ENCODE data around the gene PIP5KL1.
A peak's percentile ranks its signal among the peaks of the same experiment; 100 is the strongest.

PIP5KL1 gene

DNA sequence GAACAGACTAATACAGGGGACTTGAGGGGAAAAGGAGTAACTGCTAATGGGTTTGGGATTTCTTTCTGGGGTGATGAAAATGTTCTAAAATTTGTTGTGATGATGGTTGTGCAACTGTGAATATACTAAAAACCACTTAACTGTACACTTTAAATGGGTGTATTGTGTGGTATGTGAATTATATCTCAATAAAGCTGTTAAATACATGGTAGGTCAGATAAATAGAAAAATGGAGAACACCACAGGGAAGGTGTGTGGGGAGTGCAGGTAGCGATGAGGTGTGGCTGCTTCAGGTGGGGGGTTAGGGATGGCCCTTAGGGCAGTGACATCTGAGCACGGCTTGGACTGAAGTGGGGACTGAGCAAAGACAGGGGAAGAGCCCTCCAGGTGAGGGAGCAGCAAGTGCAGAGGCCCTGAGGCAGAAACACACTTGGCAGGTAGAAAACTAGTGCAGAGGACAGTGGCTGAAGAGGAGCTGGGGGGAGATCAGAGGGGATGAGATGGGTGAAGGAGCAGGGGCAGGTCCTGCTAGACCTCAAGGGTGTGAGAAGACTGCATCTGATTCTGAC is 29.3 kb upstream of the PIP5KL1 start:
- Histone ChIP-seq H3K9me3 (ENCODE audit: control insufficient read depth in 1 of 2, low read length in 2 of 2) (no peaks in the 10 kb centered on the region), H3K36me3 (ENCODE audit: control insufficient read depth in 1 of 2, insufficient read depth in 2 of 2, low read length in 2 of 2) (peaks cover 0 to 7% of the 10 kb centered on the region in 2 donors), H3K27me3 (ENCODE audit: control insufficient read depth in 1 of 2, insufficient read depth in 2 of 2, low read length in 2 of 2) (no peaks in the 10 kb centered on the region), H3K27ac (ENCODE audit: low read depth, low read length) (peak overlapping the region; percentile 53), H3K4me3 (ENCODE audit: low read depth in 1 of 2, low read length in 2 of 2) (no peak overlapping the region), H3K4me1 (ENCODE audit: control insufficient read depth in 1 of 2, insufficient read depth in 2 of 2, low read length in 2 of 2) (peaks cover 55 to 60% of the 10 kb centered on the region in 2 donors), H3K9ac (ENCODE audit: low read depth in 1 of 2, low read length in 2 of 2) (peak overlapping the region; percentile 57 to 58)

DNA sequence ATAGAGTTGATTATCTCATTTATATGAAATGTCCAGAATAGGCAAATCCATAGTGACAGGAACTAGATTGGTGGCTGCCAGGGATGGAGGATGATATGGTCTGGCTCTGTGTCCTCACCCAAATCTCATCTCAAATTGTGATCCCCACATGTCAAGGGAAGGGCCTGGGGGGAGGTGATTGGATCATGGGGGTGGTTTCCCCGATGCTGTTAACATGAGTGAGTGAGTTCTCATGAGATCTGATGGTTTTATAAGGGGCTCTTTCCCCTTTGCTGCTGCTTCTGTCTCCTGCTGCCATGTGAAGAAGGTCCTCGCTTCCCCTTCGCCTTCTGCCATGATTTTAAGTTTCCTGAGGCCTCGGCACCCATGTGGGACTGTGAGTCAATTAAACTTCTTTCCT is 28.8 kb upstream of the PIP5KL1 start:
- H3K4me3 ChIP-seq (ENCODE audit: low read depth in 1 of 2, low read length in 2 of 2) = no peak overlapping the region
- no peak overlapping the region for H3K27ac ChIP-seq (ENCODE audit: low read depth, low read length)

DNA sequence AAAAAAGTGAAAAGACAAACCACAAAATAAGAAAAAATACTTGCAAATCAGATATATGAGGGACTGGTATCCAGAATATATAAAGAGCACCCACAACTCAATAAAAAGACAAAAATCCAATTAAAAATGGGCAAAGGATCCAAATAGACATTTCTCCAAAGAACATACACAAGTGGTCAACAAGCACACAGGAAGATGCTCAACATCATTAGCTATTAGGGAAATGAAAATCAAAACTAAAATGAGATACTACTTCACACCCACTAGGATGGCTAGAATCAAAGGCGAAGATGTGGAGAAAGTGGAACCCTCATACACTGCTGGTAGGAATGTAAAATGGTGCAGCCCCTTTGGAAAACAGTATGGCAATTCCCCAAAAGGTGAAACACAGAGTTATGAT is 28.2 kb upstream of the PIP5KL1 start:
- no peaks in the 10 kb centered on the region for H3K27me3 ChIP-seq (ENCODE audit: control insufficient read depth in 1 of 2, insufficient read depth in 2 of 2, low read length in 2 of 2)
- peaks cover 0 to 6% of the 10 kb centered on the region in 2 donors for H3K36me3 ChIP-seq (ENCODE audit: control insufficient read depth in 1 of 2, insufficient read depth in 2 of 2, low read length in 2 of 2)
- H3K4me1 ChIP-seq (ENCODE audit: control insufficient read depth in 1 of 2, insufficient read depth in 2 of 2, low read length in 2 of 2) = peaks cover 56 to 62% of the 10 kb centered on the region in 2 donors
- H3K4me3 ChIP-seq (ENCODE audit: low read depth in 1 of 2, low read length in 2 of 2) = no peak overlapping the region
- no peak overlapping the region for H3K27ac ChIP-seq (ENCODE audit: low read depth, low read length)
- no peaks in the 10 kb centered on the region for H3K9me3 ChIP-seq (ENCODE audit: control insufficient read depth in 1 of 2, low read length in 2 of 2)
- no peak overlapping the region for H3K9ac ChIP-seq (ENCODE audit: low read depth in 1 of 2, low read length in 2 of 2)

More for the DNA sequence above, 28.8 kb upstream of the PIP5KL1 start:
- Histone ChIP-seq H3K9me3 (ENCODE audit: control insufficient read depth in 1 of 2, low read length in 2 of 2) (no peaks in the 10 kb centered on the region), H3K9ac (ENCODE audit: low read depth in 1 of 2, low read length in 2 of 2) (no peak overlapping the region), H3K27me3 (ENCODE audit: control insufficient read depth in 1 of 2, insufficient read depth in 2 of 2, low read length in 2 of 2) (no peaks in the 10 kb centered on the region), H3K4me1 (ENCODE audit: control insufficient read depth in 1 of 2, insufficient read depth in 2 of 2, low read length in 2 of 2) (peaks cover 56 to 62% of the 10 kb centered on the region in 2 donors), H3K36me3 (ENCODE audit: control insufficient read depth in 1 of 2, insufficient read depth in 2 of 2, low read length in 2 of 2) (peaks cover 0 to 7% of the 10 kb centered on the region in 2 donors)

DNA sequence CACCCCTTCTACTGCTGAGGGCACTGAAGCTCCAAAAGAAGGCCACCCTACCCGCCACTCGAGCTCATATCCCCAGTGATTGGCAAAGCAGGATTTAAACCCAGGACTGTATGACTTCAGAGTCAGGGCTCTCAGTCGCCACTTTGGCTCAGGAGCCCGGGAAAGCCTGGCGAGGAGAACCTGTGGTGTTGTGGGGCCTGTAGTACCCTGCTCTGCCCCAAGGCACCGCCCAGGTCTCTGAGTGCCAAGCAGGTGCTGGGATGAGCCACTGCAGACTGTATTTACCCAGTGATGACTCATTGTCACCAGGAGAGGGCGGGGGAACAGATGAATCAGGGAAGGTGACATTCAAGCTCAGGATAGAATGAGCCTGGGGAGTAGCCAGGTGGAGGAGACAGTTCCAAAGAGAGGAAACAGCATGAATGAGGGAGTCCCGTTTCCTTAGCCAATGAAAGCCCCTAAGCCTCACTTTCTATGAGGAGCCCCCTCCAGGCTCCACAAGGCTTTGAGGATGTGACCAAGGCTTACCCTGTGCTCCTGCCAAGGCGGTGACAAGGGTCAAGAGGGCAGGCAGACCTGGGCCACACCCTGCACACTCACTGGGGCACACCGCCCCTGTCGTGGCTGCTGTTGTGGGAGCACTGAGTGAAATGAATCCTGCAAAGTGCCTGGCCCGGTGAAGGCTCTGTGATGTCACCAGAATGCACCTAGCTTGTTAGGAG is 24.9 kb upstream of the PIP5KL1 start:
- Histone ChIP-seq H3K9me3 (ENCODE audit: control insufficient read depth in 1 of 2, low read length in 2 of 2) (no peaks in the 10 kb centered on the region), H3K4me1 (ENCODE audit: control insufficient read depth in 1 of 2, insufficient read depth in 2 of 2, low read length in 2 of 2) (peaks cover 49 to 53% of the 10 kb centered on the region in 2 donors), H3K9ac (ENCODE audit: low read depth in 1 of 2, low read length in 2 of 2) (peak overlapping the region; percentile 77 to 82), H3K27ac (ENCODE audit: low read depth, low read length) (peak overlapping the region; percentile 88), H3K36me3 (ENCODE audit: control insufficient read depth in 1 of 2, insufficient read depth in 2 of 2, low read length in 2 of 2) (peaks cover 0 to 9% of the 10 kb centered on the region in 2 donors), H3K27me3 (ENCODE audit: control insufficient read depth in 1 of 2, insufficient read depth in 2 of 2, low read length in 2 of 2) (no peaks in the 10 kb centered on the region), H3K4me3 (ENCODE audit: low read depth in 1 of 2, low read length in 2 of 2) (peak overlapping the region; percentile 9 to 42)

DNA sequence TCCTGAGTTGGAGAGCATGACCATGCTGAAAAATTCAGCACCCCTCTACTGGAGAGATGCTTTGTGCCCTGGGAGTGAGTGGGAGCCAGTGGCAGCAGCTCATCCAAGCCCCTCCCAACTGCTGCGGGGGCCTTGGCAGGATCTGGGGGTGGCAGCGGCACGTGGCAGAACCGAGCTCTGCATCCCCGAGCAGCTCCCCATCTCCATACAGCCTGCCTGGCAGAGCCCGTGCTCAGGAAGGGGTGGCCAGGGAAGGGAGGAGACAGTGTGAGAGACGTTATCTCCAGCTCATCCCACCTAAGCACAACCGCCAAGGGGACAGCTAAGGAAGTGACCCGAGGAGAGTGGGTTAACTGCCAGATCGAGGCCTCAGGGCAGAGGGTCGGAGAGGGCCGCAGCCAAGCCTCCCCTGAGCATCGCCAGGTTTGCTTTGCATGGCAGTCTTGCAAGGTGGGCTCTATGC is 24.3 kb upstream of the PIP5KL1 start:
- Histone ChIP-seq H3K9ac (ENCODE audit: low read depth in 1 of 2, low read length in 2 of 2) (peak overlapping the region; percentile 71 to 77), H3K36me3 (ENCODE audit: control insufficient read depth in 1 of 2, insufficient read depth in 2 of 2, low read length in 2 of 2) (peaks cover 0 to 13% of the 10 kb centered on the region in 2 donors), H3K27ac (ENCODE audit: low read depth, low read length) (peak overlapping the region; percentile 83), H3K27me3 (ENCODE audit: control insufficient read depth in 1 of 2, insufficient read depth in 2 of 2, low read length in 2 of 2) (no peaks in the 10 kb centered on the region), H3K4me3 (ENCODE audit: low read depth in 1 of 2, low read length in 2 of 2) (peak overlapping the region; percentile 5 to 42), H3K4me1 (ENCODE audit: control insufficient read depth in 1 of 2, insufficient read depth in 2 of 2, low read length in 2 of 2) (peaks cover 45 to 51% of the 10 kb centered on the region in 2 donors), H3K9me3 (ENCODE audit: control insufficient read depth in 1 of 2, low read length in 2 of 2) (no peaks in the 10 kb centered on the region)

DNA sequence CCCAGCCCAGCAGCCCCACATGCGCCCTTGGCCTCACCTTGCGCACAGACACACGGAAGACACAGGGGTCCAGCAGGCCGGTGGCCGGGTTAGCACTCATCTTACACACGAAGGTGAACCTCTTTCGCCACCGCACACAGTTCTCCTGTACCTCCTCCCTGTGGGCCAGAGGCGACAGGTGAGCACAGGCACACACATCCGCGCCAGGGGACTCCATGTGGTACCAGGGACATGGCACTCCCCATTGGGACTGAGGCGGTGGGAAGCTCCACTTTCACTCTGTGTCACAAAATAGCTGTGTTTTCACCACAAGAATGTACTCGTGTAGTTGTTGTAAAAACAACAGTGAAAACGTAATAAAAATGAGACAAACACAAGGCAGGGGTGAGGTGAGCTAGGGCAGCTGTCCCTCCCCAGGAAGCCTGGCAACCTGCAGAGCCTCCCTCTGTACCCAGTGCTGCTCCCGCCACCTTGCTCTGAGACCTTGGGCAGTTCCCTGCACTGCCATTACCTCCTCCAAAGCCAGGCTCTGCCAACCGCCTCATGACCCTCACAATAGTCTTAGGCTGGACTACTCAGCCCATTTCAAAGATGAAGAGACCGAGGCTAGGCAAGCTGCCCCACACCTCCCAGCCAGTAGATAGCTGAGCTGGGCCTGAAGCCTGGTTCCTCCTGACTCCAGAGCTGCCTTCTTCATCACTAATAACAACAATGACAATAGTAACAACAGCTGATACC is 23.4 kb upstream of the PIP5KL1 start:
- peaks cover 0 to 20% of the 10 kb centered on the region in 2 donors for H3K36me3 ChIP-seq (ENCODE audit: control insufficient read depth in 1 of 2, insufficient read depth in 2 of 2, low read length in 2 of 2)
- H3K27ac ChIP-seq (ENCODE audit: low read depth, low read length) = no peak overlapping the region
- H3K27me3 ChIP-seq (ENCODE audit: control insufficient read depth in 1 of 2, insufficient read depth in 2 of 2, low read length in 2 of 2) = no peaks in the 10 kb centered on the region
- H3K4me1 ChIP-seq (ENCODE audit: control insufficient read depth in 1 of 2, insufficient read depth in 2 of 2, low read length in 2 of 2) = peaks cover 46 to 59% of the 10 kb centered on the region in 2 donors
- no peaks in the 10 kb centered on the region for H3K9me3 ChIP-seq (ENCODE audit: control insufficient read depth in 1 of 2, low read length in 2 of 2)
- H3K9ac ChIP-seq (ENCODE audit: low read depth in 1 of 2, low read length in 2 of 2) = peak overlapping the region; percentile 71 to 77
- H3K4me3 ChIP-seq (ENCODE audit: low read depth in 1 of 2, low read length in 2 of 2) = no peak overlapping the region

DNA sequence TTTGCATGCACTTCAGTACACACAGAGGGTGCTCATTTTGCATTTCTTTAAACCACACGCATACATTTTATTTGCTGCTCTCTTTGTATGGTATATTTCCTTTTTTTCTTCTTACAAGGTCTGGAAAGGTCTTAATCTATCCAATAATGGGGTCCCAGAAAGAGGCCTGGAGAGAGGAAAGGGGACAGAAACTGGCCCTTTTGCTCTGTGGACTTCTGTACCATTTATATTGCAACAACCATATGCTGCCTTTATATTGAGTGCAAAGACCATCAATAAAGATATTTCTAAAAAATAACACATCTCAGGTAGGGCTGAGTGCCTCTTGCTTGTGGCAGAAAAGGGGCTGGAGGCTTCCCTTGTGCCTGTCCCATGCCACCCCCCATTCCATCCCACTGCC is 22.6 kb upstream of the PIP5KL1 start:
- H3K4me3 ChIP-seq (ENCODE audit: low read depth in 1 of 2, low read length in 2 of 2) = no peak overlapping the region
- no peaks in the 10 kb centered on the region for H3K27me3 ChIP-seq (ENCODE audit: control insufficient read depth in 1 of 2, insufficient read depth in 2 of 2, low read length in 2 of 2)
- peaks cover 46 to 59% of the 10 kb centered on the region in 2 donors for H3K4me1 ChIP-seq (ENCODE audit: control insufficient read depth in 1 of 2, insufficient read depth in 2 of 2, low read length in 2 of 2)
- H3K36me3 ChIP-seq (ENCODE audit: control insufficient read depth in 1 of 2, insufficient read depth in 2 of 2, low read length in 2 of 2) = peaks cover 0 to 28% of the 10 kb centered on the region in 2 donors
- H3K9ac ChIP-seq (ENCODE audit: low read depth in 1 of 2, low read length in 2 of 2) = peak overlapping the region in 1 of 2 donors; percentile 77
- no peaks in the 10 kb centered on the region for H3K9me3 ChIP-seq (ENCODE audit: control insufficient read depth in 1 of 2, low read length in 2 of 2)
- no peak overlapping the region for H3K27ac ChIP-seq (ENCODE audit: low read depth, low read length)

DNA sequence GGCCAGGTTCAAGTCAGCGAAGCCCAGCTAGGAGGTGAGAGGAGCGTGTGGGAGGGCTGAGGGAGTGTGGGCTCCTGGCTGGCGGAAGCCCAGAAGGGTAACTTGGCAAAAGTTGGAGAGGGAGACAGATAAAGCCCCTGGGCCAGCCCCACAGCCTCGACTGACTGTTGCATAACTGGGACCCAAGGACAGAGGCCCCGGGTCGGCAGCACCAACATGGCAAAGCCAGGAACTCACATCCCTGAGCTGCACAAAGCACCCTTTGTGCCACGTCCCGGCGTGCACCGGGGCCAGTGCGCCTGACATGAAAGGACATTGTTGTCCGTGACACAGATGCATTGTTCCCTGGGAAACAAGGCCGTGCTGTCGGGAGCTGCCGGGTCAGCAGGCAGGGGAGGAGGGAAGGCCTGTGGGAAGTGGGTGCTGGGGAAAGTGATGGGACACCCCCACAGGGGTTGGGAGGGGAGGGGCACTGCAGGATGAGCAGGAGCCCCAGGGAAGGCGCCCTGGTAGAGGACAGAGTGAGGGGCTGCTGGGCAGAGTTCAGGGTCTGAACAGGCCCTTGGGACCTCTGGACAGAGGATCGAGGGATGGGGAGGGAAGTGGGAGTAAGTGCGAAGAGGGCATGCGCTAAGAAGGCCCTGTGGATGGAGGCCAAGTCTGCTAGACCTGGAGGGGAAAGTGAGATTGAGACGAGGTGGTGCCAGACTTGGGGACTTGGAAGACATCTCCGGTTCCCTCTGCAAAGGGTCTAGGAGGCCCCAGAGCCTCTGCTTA is 20.1 kb upstream of the PIP5KL1 start:
- no peak overlapping the region for H3K9ac ChIP-seq (ENCODE audit: low read depth in 1 of 2, low read length in 2 of 2)
- H3K4me3 ChIP-seq (ENCODE audit: low read depth in 1 of 2, low read length in 2 of 2) = no peak overlapping the region
- H3K27me3 ChIP-seq (ENCODE audit: control insufficient read depth in 1 of 2, insufficient read depth in 2 of 2, low read length in 2 of 2) = no peaks in the 10 kb centered on the region
- H3K36me3 ChIP-seq (ENCODE audit: control insufficient read depth in 1 of 2, insufficient read depth in 2 of 2, low read length in 2 of 2) = peaks cover 6 to 47% of the 10 kb centered on the region in 2 donors
- H3K4me1 ChIP-seq (ENCODE audit: control insufficient read depth in 1 of 2, insufficient read depth in 2 of 2, low read length in 2 of 2) = peaks cover 41 to 51% of the 10 kb centered on the region in 2 donors
- H3K27ac ChIP-seq (ENCODE audit: low read depth, low read length) = peak overlapping the region; percentile 1
- no peaks in the 10 kb centered on the region for H3K9me3 ChIP-seq (ENCODE audit: control insufficient read depth in 1 of 2, low read length in 2 of 2)

DNA sequence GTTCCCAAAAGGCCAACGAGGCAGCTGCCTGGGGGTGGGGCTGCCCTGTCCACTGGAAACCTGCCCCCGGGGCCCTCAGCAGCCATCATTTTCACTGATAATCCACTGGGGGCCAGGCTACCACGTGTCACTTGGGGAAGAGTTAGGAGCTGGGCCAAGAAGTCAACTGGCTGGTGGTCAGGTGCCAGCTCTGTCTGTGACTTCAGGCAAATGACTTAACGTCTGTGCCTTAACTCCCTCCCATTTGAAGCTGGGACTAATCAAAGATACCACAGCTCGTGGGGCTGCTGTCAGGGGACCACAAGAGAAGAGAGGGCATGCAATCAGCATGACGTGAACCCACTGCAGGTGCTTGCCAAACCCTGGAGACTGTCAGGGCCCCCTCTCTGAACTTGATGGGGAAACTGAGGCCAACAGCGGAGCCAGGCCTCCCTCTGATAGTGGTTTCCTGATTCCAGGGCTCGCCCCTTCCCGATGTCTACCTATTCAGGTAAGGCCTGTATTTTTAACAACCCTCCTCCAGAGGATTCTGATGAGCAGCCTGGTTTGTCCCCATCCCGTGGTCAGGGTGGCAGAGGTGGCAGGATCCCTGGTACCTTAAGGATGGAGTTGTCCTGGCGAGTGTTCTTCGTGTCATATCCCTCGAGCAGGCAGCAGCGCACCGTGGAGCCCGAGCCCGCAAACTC is 19.4 kb upstream of the PIP5KL1 start:
- H3K4me1 ChIP-seq (ENCODE audit: control insufficient read depth in 1 of 2, insufficient read depth in 2 of 2, low read length in 2 of 2) = peaks cover 34 to 44% of the 10 kb centered on the region in 2 donors
- H3K9ac ChIP-seq (ENCODE audit: low read depth in 1 of 2, low read length in 2 of 2) = no peak overlapping the region
- H3K4me3 ChIP-seq (ENCODE audit: low read depth in 1 of 2, low read length in 2 of 2) = no peak overlapping the region
- H3K27ac ChIP-seq (ENCODE audit: low read depth, low read length) = peak overlapping the region; percentile 1
- peaks cover 13 to 55% of the 10 kb centered on the region in 2 donors for H3K36me3 ChIP-seq (ENCODE audit: control insufficient read depth in 1 of 2, insufficient read depth in 2 of 2, low read length in 2 of 2)
- H3K9me3 ChIP-seq (ENCODE audit: control insufficient read depth in 1 of 2, low read length in 2 of 2) = no peaks in the 10 kb centered on the region
- no peaks in the 10 kb centered on the region for H3K27me3 ChIP-seq (ENCODE audit: control insufficient read depth in 1 of 2, insufficient read depth in 2 of 2, low read length in 2 of 2)

All from duodenal mucosa (tissue), 2 donors.